Endodermal cell (in vitro differentiated cells): ENCODE results near the gene GAL3ST1. TPM values are rescaled to one million over a fixed set of nuclear protein-coding genes. Genes with fewer than 3 reads are reported as not detected.
"Not testable (repeated sequence)": the region's sequence is repeated elsewhere in the genome, so short reads cannot be mapped to it uniquely, and the experiment has no call there.

Source experiments
- DNase-seq: peaks from one replicate; pipeline ENCODE4 v3.0.0-alpha.2; 2017
- H3K27ac ChIP-seq: 2 replicates; pipeline ENCODE4 v1.5.1; 2013; ENCODE audit warnings: mild to moderate bottlenecking, low read depth, low read length, moderate library complexity
- H3K27me3 ChIP-seq: 2 replicates; pipeline ENCODE4 v1.6.1; 2013; ENCODE audit warnings: mild to moderate bottlenecking, low read length, moderate library complexity; ENCODE audit not compliant: insufficient read depth, control insufficient read depth, poor library complexity, severe bottlenecking
- H3K36me3 ChIP-seq: 2 replicates; pipeline ENCODE4 v1.7.0; 2013; ENCODE audit warnings: mild to moderate bottlenecking, low read length, moderate library complexity; ENCODE audit not compliant: control insufficient read depth, insufficient read depth
- H3K4me1 ChIP-seq: one replicate; pipeline ENCODE4 v1.7.0; 2013; ENCODE audit warnings: low read length; ENCODE audit not compliant: control insufficient read depth, insufficient read depth
- H3K4me3 ChIP-seq: 2 replicates; pipeline ENCODE4 v1.5.1; 2013; ENCODE audit warnings: mild to moderate bottlenecking, low read length, moderate library complexity
- H3K9ac ChIP-seq: 2 replicates; pipeline ENCODE4 v1.6.1; 2013; ENCODE audit warnings: mild to moderate bottlenecking, low read length, moderate library complexity; ENCODE audit not compliant: poor library complexity, severe bottlenecking; ENCODE audit errors: extremely low read depth
- H3K9me3 ChIP-seq: 2 replicates; pipeline ENCODE4 v1.6.1; 2013; ENCODE audit warnings: mild to moderate bottlenecking, low read length, moderate library complexity; ENCODE audit not compliant: control insufficient read depth
- H3K27ac Mint-ChIP-seq: 2 replicates; pipeline ENCODE4 v1.8.0; 2020; ENCODE audit warnings: mixed read lengths
- H3K27me3 Mint-ChIP-seq: 2 replicates; pipeline ENCODE4 v1.8.0; 2021; ENCODE audit warnings: mild to moderate bottlenecking, mixed read lengths; ENCODE audit not compliant: insufficient read depth
- H3K36me3 Mint-ChIP-seq: 2 replicates; pipeline ENCODE4 v1.8.0; 2020; ENCODE audit warnings: low read depth, mixed read lengths
- H3K4me1 Mint-ChIP-seq: 2 replicates; pipeline ENCODE4 v1.8.0; 2020; ENCODE audit warnings: mixed read lengths
- H3K4me3 Mint-ChIP-seq: 2 replicates; pipeline ENCODE4 v1.8.0; 2020; ENCODE audit warnings: mild to moderate bottlenecking, moderate library complexity, mixed read lengths
- H3K9me3 Mint-ChIP-seq: 2 replicates; pipeline ENCODE4 v1.8.0; 2020; ENCODE audit warnings: mild to moderate bottlenecking, mixed read lengths
- WGBS, 2 experiments: methylation state at CpG; one replicate each; pipeline versions ENCODE4 v1.1.5 to v1.1.7; 2013; ENCODE audit warnings: missing lambda C conversion rate in 2 of 2, mixed read lengths in 1 of 2; ENCODE audit not compliant: insufficient coverage in 1 of 2, insufficient read length in 1 of 2; 5-methylcytosine and 5-hydroxymethylcytosine counted together
- long read RNA-seq, 4 experiments: library from polyadenylated mRNA in 2 of 4; library from RNA in 1 of 4; library from capped mRNA in 1 of 4; stranded (forward) in 3 of 4; unstranded in 1 of 4; transcript quantifications; one replicate each; pipeline ENCODE4 v2.0.0, GENCODE V29; 2020 to 2021; ENCODE audit warnings: inconsistent platforms in 1 of 4
- polyA plus RNA-seq, 2 experiments: library from polyadenylated mRNA; stranded (reverse); fragments of 50-300 nt; gene quantifications; one replicate each; pipeline ENCODE4 v1.2.3, GENCODE V29; 2013
- total RNA-seq, 2 donors: library from RNA; stranded (reverse); fragmentation: NEBNext Ultra II Directional in 1 of 2; extraction: Animal tissue kit (Norgen Biotek cat#: 25700) in 1 of 2; gene quantifications; 2 replicates in 1 of 2; 3 replicates in 1 of 2; pipeline ENCODE4 v1.2.1, GENCODE V29; 2021
- TF ChIP-seq, protein P1 (sequence below): fragments of 200-600 bp; sonication (generic); conservative IDR thresholded peaks from 2 replicates; pipeline ENCODE4 v1.5.0; 2021; ENCODE audit warnings: antibody characterized with exemption, mild to moderate bottlenecking

Gene GAL3ST1, protein sequence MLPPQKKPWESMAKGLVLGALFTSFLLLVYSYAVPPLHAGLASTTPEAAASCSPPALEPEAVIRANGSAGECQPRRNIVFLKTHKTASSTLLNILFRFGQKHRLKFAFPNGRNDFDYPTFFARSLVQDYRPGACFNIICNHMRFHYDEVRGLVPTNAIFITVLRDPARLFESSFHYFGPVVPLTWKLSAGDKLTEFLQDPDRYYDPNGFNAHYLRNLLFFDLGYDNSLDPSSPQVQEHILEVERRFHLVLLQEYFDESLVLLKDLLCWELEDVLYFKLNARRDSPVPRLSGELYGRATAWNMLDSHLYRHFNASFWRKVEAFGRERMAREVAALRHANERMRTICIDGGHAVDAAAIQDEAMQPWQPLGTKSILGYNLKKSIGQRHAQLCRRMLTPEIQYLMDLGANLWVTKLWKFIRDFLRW
- total RNA-seq: 10 to 100 TPM; 26.4 to 28.3 TPM
- 9.8 TPM for polyA plus RNA-seq (2013, experiment 1 of 2)
- polyA plus RNA-seq (2013, experiment 2 of 2): 10.4 TPM
- long read RNA-seq, experiment 1, transcript GAL3ST1-204 (3 exons, 1,712 nt): major isoform, 7 of 19 reads
- long read RNA-seq, experiment 1, partial matches to known transcripts: 0 of 19 reads
- long read RNA-seq, experiment 1, other reads (novel, unspliced or antisense): 8 of 19 reads
- long read RNA-seq, experiment 2, transcript GAL3ST1-205 (4 exons, 1,819 nt): minor isoform, 31 of 100 reads
- long read RNA-seq, experiment 2, transcript GAL3ST1-204 (3 exons, 1,712 nt): major isoform, 56 of 100 reads
- long read RNA-seq, experiment 2, partial matches to known transcripts: 0 of 100 reads
- long read RNA-seq, experiment 2, other reads (novel, unspliced or antisense): 12 of 100 reads
- long read RNA-seq, experiment 3, partial matches to known transcripts: 1 of 14 reads
- long read RNA-seq, experiment 3, other reads (novel, unspliced or antisense): 4 of 14 reads
- long read RNA-seq, experiment 4, partial matches to known transcripts: 0 of 1 reads
- long read RNA-seq, experiment 4, other reads (novel, unspliced or antisense): 1 of 1 reads

DNA sequence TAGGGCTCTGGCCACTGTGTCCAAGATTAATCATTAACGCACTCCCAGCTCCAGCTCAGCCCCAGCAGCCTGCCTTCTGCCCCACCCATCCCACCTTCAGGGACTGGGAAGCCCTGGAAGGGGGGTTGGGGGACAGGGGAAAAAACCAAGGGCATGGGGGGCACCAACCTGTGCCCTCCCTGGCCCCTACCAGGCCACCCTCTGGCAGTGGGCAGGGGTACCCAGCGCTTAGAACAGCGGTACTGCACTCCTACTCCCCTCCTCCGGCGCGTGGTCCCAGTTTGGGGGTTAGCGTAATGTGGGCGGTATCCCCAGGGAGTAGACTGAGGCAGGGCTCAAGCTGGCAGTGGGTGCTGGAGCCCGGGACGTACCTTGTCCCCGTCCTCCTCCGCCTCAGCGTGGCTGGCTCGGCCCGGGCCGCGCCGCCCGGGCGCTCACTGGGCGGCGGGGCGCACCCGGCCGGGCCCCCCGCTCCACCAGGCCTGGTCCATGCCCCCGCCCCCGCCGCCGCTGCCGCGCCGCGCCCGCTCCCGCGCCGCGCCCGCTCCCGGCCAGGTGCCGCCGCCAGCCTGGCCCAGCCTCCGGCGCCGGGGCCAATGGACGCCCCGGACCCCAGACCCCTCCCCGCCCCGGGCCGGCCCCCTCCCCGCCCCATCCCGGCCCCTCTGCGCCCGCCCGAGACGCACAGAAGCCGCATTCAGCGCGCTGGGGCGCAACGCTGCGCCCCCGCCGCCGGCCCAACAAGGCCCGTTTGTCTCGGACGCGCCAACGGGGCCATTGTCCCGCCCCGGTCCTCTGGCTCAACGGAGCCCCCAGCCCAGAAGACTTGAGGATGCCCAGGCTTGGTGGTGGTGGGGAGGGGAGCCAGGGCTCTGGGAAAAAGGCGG lies at the start of gene GAL3ST1:
Gene GAL3ST1 (minus strand): TSS at position 571 of the 887 bp plus-strand sequence. CDS start 17,273 bp downstream, outside the sequence.
- peak; percentile 82 for DNase-seq
- Mint-ChIP-seq H3K4me3 (peak within 1 kb of the TSS; percentile 62), H3K27ac (peak within 1 kb of the TSS; percentile 66), H3K9me3 (no peaks in the 10 kb centered on the region), H3K27me3 (peaks cover 2% of the 10 kb centered on the region), H3K36me3 (peaks cover 32% of the 10 kb centered on the region), H3K4me1 (peaks cover 17% of the 10 kb centered on the region)
- Histone ChIP-seq H3K27me3 (no peaks in the 10 kb centered on the region), H3K4me1 (no peaks in the 10 kb centered on the region), H3K9ac (no peak within 1 kb of the TSS), H3K4me3 (peak within 1 kb of the TSS; percentile 89), H3K27ac (no peak within 1 kb of the TSS), H3K9me3 (no peaks in the 10 kb centered on the region), H3K36me3 (peaks cover 29% of the 10 kb centered on the region)
- TF ChIP-seq, protein P1, sequence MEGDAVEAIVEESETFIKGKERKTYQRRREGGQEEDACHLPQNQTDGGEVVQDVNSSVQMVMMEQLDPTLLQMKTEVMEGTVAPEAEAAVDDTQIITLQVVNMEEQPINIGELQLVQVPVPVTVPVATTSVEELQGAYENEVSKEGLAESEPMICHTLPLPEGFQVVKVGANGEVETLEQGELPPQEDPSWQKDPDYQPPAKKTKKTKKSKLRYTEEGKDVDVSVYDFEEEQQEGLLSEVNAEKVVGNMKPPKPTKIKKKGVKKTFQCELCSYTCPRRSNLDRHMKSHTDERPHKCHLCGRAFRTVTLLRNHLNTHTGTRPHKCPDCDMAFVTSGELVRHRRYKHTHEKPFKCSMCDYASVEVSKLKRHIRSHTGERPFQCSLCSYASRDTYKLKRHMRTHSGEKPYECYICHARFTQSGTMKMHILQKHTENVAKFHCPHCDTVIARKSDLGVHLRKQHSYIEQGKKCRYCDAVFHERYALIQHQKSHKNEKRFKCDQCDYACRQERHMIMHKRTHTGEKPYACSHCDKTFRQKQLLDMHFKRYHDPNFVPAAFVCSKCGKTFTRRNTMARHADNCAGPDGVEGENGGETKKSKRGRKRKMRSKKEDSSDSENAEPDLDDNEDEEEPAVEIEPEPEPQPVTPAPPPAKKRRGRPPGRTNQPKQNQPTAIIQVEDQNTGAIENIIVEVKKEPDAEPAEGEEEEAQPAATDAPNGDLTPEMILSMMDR: no peak
- 3 to 17% methylated on average over 7 to 74 of the region's 75 CpGs for WGBS, 2 experiments

DNA sequence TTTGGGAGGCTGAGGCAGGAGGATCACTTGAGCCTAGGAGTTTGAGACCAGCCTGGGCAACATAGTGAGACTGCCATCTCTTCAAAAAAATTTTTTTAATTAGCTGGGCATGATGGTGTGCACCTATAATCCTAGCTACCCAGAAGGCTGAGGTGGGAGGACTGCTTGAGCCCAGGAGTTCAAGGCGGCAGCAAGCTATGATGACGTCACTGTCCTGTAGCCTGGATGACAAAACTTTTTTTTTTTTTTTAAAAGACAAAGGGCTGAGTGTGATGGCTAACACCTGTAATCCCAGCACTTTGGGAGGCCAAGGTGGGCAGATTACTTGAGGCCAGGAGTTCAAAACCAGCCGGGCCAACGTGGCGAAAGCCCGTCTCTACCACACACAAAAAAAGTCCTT lies 45.4 kb upstream of the GAL3ST1 start:
- H3K36me3 Mint-ChIP-seq: peaks cover 72% of the 10 kb centered on the region
- not testable (repeated sequence) for H3K9me3 Mint-ChIP-seq, H3K4me1 ChIP-seq, H3K27me3 Mint-ChIP-seq, H3K4me1 Mint-ChIP-seq, H3K27ac ChIP-seq, H3K9me3 ChIP-seq, H3K27me3 ChIP-seq, H3K9ac ChIP-seq, H3K27ac Mint-ChIP-seq, H3K4me3 Mint-ChIP-seq, DNase-seq, H3K4me3 ChIP-seq
- peaks cover 47% of the 10 kb centered on the region for H3K36me3 ChIP-seq
- WGBS, 2 experiments: 94 to 100% methylated on average over 2 to 6 of the region's 6 CpGs

DNA sequence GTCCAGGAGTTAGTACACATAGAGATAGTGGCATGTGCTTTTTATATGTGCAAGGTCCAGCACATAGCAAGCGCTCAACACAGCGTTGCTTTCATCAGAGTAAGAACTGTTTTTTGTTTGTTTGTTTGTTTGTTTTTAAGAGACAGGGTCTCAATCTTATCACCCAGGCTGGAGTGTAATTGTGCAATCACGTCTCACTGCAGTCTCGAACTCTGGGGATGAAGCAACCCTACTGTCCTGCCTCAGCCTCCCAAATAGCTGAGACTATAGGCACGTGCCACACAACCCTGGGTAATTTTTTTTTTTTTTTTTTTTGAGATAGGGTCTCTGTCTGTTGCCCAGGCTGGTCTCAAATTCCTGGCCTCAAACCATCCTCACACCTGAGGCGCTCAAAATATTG lies 43.4 kb upstream of the GAL3ST1 start:
- Histone ChIP-seq H3K27ac (no peak overlapping the region), H3K9ac (no peak overlapping the region), H3K4me3 (no peak overlapping the region), H3K4me1 (no peaks in the 10 kb centered on the region), H3K27me3 (no peaks in the 10 kb centered on the region), H3K36me3 (peaks cover 45% of the 10 kb centered on the region), H3K9me3 (no peaks in the 10 kb centered on the region)
- H3K4me3 Mint-ChIP-seq: no peak overlapping the region
- no peak for DNase-seq
- H3K9me3 Mint-ChIP-seq: no peaks in the 10 kb centered on the region
- WGBS, 2 experiments: 86 to 98% methylated on average over 3 to 6 of the region's 6 CpGs
- H3K27me3 Mint-ChIP-seq: no peaks in the 10 kb centered on the region
- no peaks in the 10 kb centered on the region for H3K4me1 Mint-ChIP-seq
- peaks cover 76% of the 10 kb centered on the region for H3K36me3 Mint-ChIP-seq
- H3K27ac Mint-ChIP-seq: no peak overlapping the region
- TF ChIP-seq, protein P1: no peak
